Measurements from ENCODE around the gene SEL1L3. TPM values are rescaled to one million over a fixed set of nuclear protein-coding genes. Genes with fewer than 3 reads are reported as not detected.

The SEL1L3 gene
- total and polyA plus RNA-seq, 2 donors from 2014 or later: 8.2 to 60.3 TPM

GRCh38 chr4:25860586-25861279 lies 2.1 kb downstream of the SEL1L3 start:
- no peak for TF ChIP-seq CTCF (IDR thresholded peaks at IDR 0.05; ENCODE audit: borderline replicate concordance, extremely low read depth, insufficient read depth)
- no peaks in the 10 kb centered on the region for H3K9me3 ChIP-seq (ENCODE audit: control insufficient read depth in 2 of 3, insufficient read depth in 1 of 3, low read length in 3 of 3)
- DNase-seq (no peak), FAIRE-seq (no peak)
- H3K9ac ChIP-seq (ENCODE audit: low read length in 3 of 3): no peak overlapping the region
- H3K4me3 ChIP-seq (ENCODE audit: low read length in 3 of 3): no peak overlapping the region
- H3K4me1 ChIP-seq (ENCODE audit: control insufficient read depth in 2 of 3, insufficient read depth in 2 of 3, low read depth in 1 of 3, low read length in 3 of 3): no peaks in the 10 kb centered on the region
- intact Hi-C loops (cut with DNase I): no loop called here
- H3K27ac ChIP-seq (ENCODE audit: low read depth in 2 of 2, low read length in 2 of 2): no peak overlapping the region
- no peaks in the 10 kb centered on the region for H3K36me3 ChIP-seq (ENCODE audit: control insufficient read depth in 2 of 3, insufficient read depth in 3 of 3, low read length in 3 of 3)
- H3K27me3 ChIP-seq (ENCODE audit: control insufficient read depth, insufficient read depth, low read length): no peaks in the 10 kb centered on the region

GRCh38 chr4:25859429-25860148 lies 3.2 kb downstream of the SEL1L3 start:
- no peak overlapping the region for H3K9ac ChIP-seq (ENCODE audit: low read length in 3 of 3)
- FAIRE-seq: no peak
- intact Hi-C loops (cut with DNase I): no loop called here

GRCh38 chr4:25857851-25858400 lies 4.9 kb downstream of the SEL1L3 start:
- no peak for FAIRE-seq
- H3K27ac ChIP-seq (ENCODE audit: low read depth in 2 of 2, low read length in 2 of 2): no peak overlapping the region
- no peaks in the 10 kb centered on the region for H3K36me3 ChIP-seq (ENCODE audit: control insufficient read depth in 2 of 3, insufficient read depth in 3 of 3, low read length in 3 of 3)
- intact Hi-C loops (cut with DNase I): no loop called here
- no peaks in the 10 kb centered on the region for H3K27me3 ChIP-seq (ENCODE audit: control insufficient read depth, insufficient read depth, low read length)
- TF ChIP-seq CTCF (IDR thresholded peaks at IDR 0.05; ENCODE audit: borderline replicate concordance, extremely low read depth, insufficient read depth): no peak
- no peak overlapping the region for H3K4me3 ChIP-seq (ENCODE audit: low read length in 3 of 3)
- no peak overlapping the region for H3K9ac ChIP-seq (ENCODE audit: low read length in 3 of 3)
- no peaks in the 10 kb centered on the region for H3K9me3 ChIP-seq (ENCODE audit: control insufficient read depth in 2 of 3, insufficient read depth in 1 of 3, low read length in 3 of 3)
- DNase-seq: no peak
- no peaks in the 10 kb centered on the region for H3K4me1 ChIP-seq (ENCODE audit: control insufficient read depth in 2 of 3, insufficient read depth in 2 of 3, low read depth in 1 of 3, low read length in 3 of 3)

More at GRCh38 chr4:25859429-25860148, 3.2 kb downstream of the SEL1L3 start:
- no peak overlapping the region for H3K27ac ChIP-seq (ENCODE audit: low read depth in 2 of 2, low read length in 2 of 2)
- no peaks in the 10 kb centered on the region for H3K36me3 ChIP-seq (ENCODE audit: control insufficient read depth in 2 of 3, insufficient read depth in 3 of 3, low read length in 3 of 3)
- no peak for DNase-seq
- no peaks in the 10 kb centered on the region for H3K9me3 ChIP-seq (ENCODE audit: control insufficient read depth in 2 of 3, insufficient read depth in 1 of 3, low read length in 3 of 3)
- no peak overlapping the region for H3K4me3 ChIP-seq (ENCODE audit: low read length in 3 of 3)
- no peaks in the 10 kb centered on the region for H3K4me1 ChIP-seq (ENCODE audit: control insufficient read depth in 2 of 3, insufficient read depth in 2 of 3, low read depth in 1 of 3, low read length in 3 of 3)
- no peaks in the 10 kb centered on the region for H3K27me3 ChIP-seq (ENCODE audit: control insufficient read depth, insufficient read depth, low read length)
- no peak for TF ChIP-seq CTCF (IDR thresholded peaks at IDR 0.05; ENCODE audit: borderline replicate concordance, extremely low read depth, insufficient read depth)

All from kidney (tissue), 14 donors.